CD14-positive monocyte (primary cell): Measurements from ENCODE around the gene TPM2. TPM values are rescaled to one million over a fixed set of nuclear protein-coding genes. Genes with fewer than 3 reads are reported as not detected.

Experiments
- DNase-seq, 3 donors: peaks; one replicate each; pipeline ENCODE4 v3.0.0-alpha.2; 2011 to 2022
- H2AFZ ChIP-seq: 2 replicates; pipeline ENCODE4 v1.6.0; 2012; ENCODE audit warnings: mild to moderate bottlenecking, low read depth, low read length, inconsistent platforms; ENCODE audit not compliant: insufficient read depth, poor library complexity, severe bottlenecking
- H3K27ac ChIP-seq, 2 donors: 1 replicate in 1 of 2; 2 replicates in 1 of 2; pipeline ENCODE4 v1.5.1; 2012 to 2013; ENCODE audit warnings: low read length in 2 of 2, control low read depth in 1 of 2, inconsistent platforms in 1 of 2, low read depth in 1 of 2, mild to moderate bottlenecking in 1 of 2
- H3K27me3 ChIP-seq, 2 donors: one replicate each; pipeline versions ENCODE4 v1.6.0 to v1.6.1; 2011 to 2013; ENCODE audit warnings: low read length in 2 of 2; ENCODE audit not compliant: control insufficient read depth in 2 of 2, insufficient read depth in 2 of 2
- H3K36me3 ChIP-seq, 2 donors: replicated peaks in 1 of 2; 1 replicate in 1 of 2; 2 replicates in 1 of 2; pipeline versions ENCODE4 v1.5.1 to v1.6.1; 2012 to 2013; ENCODE audit warnings: low read length in 2 of 2, control low read depth in 1 of 2, inconsistent platforms in 1 of 2, mild to moderate bottlenecking in 1 of 2; ENCODE audit not compliant: insufficient read depth in 2 of 2, control insufficient read depth in 1 of 2
- H3K4me1 ChIP-seq, 2 donors: 1 replicate in 1 of 2; 2 replicates in 1 of 2; pipeline versions ENCODE4 v1.5.1 to v1.6.1; 2012 to 2013; ENCODE audit warnings: low read length in 2 of 2, control low read depth in 1 of 2, inconsistent platforms in 1 of 2, mild to moderate bottlenecking in 1 of 2, moderate library complexity in 1 of 2; ENCODE audit not compliant: insufficient read depth in 2 of 2, control insufficient read depth in 1 of 2
- H3K4me2 ChIP-seq: replicated peaks from 2 replicates; pipeline ENCODE3; 2012; ENCODE audit warnings: low read length, moderate library complexity, mild to moderate bottlenecking; ENCODE audit not compliant: poor library complexity, severe bottlenecking; ENCODE audit errors: extremely low read depth
- H3K4me3 ChIP-seq, 3 experiments: fragments of 200-600 bp in 1 of 3; sonication (generic) in 1 of 3; replicated peaks in 1 of 3; 1 replicate in 2 of 3; 2 replicates in 1 of 3; pipeline ENCODE4 v1.5.1; 2011 to 2013; ENCODE audit warnings: low read length in 3 of 3, mild to moderate bottlenecking in 3 of 3, control low read depth in 2 of 3, low read depth in 2 of 3, inconsistent platforms in 1 of 3, moderate library complexity in 1 of 3
- H3K79me2 ChIP-seq: 2 replicates; pipeline ENCODE4 v1.6.0; 2012; ENCODE audit warnings: mild to moderate bottlenecking, control low read depth, inconsistent platforms, low read length, moderate library complexity; ENCODE audit not compliant: insufficient read depth
- H3K9ac ChIP-seq: 2 replicates; pipeline ENCODE4 v1.6.0; 2017; ENCODE audit warnings: low read length, mild to moderate bottlenecking; ENCODE audit not compliant: insufficient read depth, poor library complexity, severe bottlenecking
- H3K9me3 ChIP-seq, 2 donors: replicated peaks in 1 of 2; 1 replicate in 1 of 2; 2 replicates in 1 of 2; pipeline versions ENCODE4 v1.5.1 to v1.6.1; 2012 to 2013; ENCODE audit warnings: low read length in 2 of 2, control low read depth in 1 of 2; ENCODE audit not compliant: control insufficient read depth in 1 of 2, insufficient read depth in 1 of 2
- H4K20me1 ChIP-seq: 2 replicates; pipeline ENCODE4 v1.6.0; 2012; ENCODE audit warnings: mild to moderate bottlenecking, low read length, control low read depth, moderate library complexity; ENCODE audit not compliant: insufficient read depth
- H3K27ac Mint-ChIP-seq, 7 donors: one replicate each; pipeline ENCODE4 v1.8.0; 2020; ENCODE audit warnings: mild to moderate bottlenecking in 7 of 7, mixed read lengths in 7 of 7, moderate library complexity in 6 of 7, inconsistent platforms in 2 of 7
- H3K27me3 Mint-ChIP-seq, 3 donors: one replicate each; pipeline ENCODE4 v1.8.0; 2021 to 2022; ENCODE audit warnings: low read depth in 3 of 3, mild to moderate bottlenecking in 3 of 3, mixed read lengths in 3 of 3, moderate library complexity in 3 of 3, inconsistent platforms in 1 of 3
- H3K36me3 Mint-ChIP-seq, 2 donors: one replicate each; pipeline ENCODE4 v1.8.0; 2020; ENCODE audit warnings: mixed read lengths in 2 of 2, inconsistent platforms in 1 of 2, mild to moderate bottlenecking in 1 of 2
- H3K4me1 Mint-ChIP-seq: one replicate; pipeline ENCODE4 v1.8.0; 2020; ENCODE audit warnings: mild to moderate bottlenecking, mixed read lengths
- H3K4me3 Mint-ChIP-seq, 2 donors: one replicate each; pipeline ENCODE4 v1.8.0; 2020; ENCODE audit warnings: mild to moderate bottlenecking in 2 of 2, mixed read lengths in 2 of 2, moderate library complexity in 1 of 2
- H3K9me3 Mint-ChIP-seq, 7 donors: one replicate each; pipeline ENCODE4 v1.8.0; 2020 to 2022; ENCODE audit warnings: mixed read lengths in 7 of 7, mild to moderate bottlenecking in 6 of 7, moderate library complexity in 6 of 7, inconsistent platforms in 2 of 7
- WGBS: methylation state at CpG from one replicate; pipeline ENCODE4 v1.1.5; 2013; ENCODE audit warnings: missing lambda C conversion rate; ENCODE audit not compliant: insufficient coverage; 5-methylcytosine and 5-hydroxymethylcytosine counted together
- intact Hi-C, 2 donors: fragments of 100-400 bp; cut with micrococcal nuclease; formaldehyde crosslinking; loops; one replicate each; pipeline versions ENCODE4 v1.15.0 to v1.15.1; 2023
- polyA plus RNA-seq, 3 donors: library from polyadenylated mRNA; depleted of rRNA in 1 of 3; unstranded in 2 of 3; stranded (reverse) in 1 of 3; fragments of 300-500 nt in 2 of 3; fragments of >200 nt in 1 of 3; fragmentation: Illumina TruSeq in 2 of 3; gene quantifications; 1 replicate in 2 of 3; 2 replicates in 1 of 3; pipeline ENCODE4 v1.2.3, GENCODE V29; 2012 to 2021
- TF ChIP-seq, protein P1 (sequence below): fragments of 200-600 bp; IDR thresholded peaks from one replicate; pipeline ENCODE4 v1.8.0; 2022; ENCODE audit warnings: antibody characterized with exemption, mild to moderate bottlenecking

The TPM2 gene
- polyA plus RNA-seq, 3 donors, result 7.7 TPM; not detected in 2

DNA sequence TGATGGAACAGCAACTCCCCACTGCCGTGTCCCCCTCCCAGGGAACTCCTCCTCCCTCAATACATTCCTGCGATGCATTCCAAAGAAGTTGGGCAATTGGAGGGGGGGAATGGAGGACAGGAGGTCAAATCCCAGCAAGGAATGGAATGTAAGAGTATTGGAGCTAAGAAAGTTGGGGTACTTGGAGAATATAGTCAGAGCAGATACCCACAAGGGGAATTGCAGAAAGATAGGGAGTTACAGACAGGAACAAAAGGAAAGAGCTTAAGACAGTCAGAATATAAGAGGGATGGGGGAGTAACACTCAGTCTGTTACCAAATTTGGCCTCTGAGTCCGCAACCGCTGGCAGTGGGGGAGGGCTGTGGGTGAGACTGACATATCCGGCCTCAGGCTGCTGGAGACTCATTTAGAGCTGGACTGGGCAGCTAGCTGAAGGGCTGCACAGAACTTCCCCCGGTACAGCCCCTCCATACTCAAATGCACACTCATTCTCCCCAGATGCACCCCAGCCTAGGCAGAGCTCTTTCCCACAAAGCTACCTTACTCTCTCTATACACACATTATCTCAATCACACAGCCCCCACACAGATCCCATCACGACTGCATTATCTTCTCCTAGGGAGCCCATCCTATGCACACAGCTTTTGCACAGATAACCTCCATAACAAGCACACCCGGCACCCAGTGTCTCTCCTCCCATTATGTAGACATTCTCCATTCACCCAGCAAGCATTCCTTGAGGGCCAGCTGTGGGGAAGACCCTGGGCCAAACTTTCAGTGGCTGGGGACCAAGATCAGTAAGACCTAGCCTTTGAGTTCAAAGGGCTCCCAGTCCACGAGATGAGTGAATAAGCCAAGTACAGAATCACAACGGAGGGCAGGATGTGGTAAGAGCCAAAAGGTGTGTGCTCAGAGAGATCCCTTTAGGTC, 38.6 kb upstream of the TPM2 start:
- Histone ChIP-seq H4K20me1 (peaks cover 72% of the 10 kb centered on the region), H3K4me1 (peaks cover 53 to 60% of the 10 kb centered on the region in 2 donors), H3K9me3 (no peaks in the 10 kb centered on the region), H3K9ac (peak overlapping the region; percentile 37), H3K27ac (peak overlapping the region; percentile 40 to 84), H3K4me2 (peak overlapping the region; percentile 87), H3K79me2 (peaks cover 83% of the 10 kb centered on the region), H2AFZ (no peak overlapping the region), H3K36me3 (peaks cover 30 to 52% of the 10 kb centered on the region in 2 donors), H3K27me3 (no peaks in the 10 kb centered on the region), H3K4me3 (peak overlapping the region; percentile 30 to 95 (median 42))
- Mint-ChIP-seq H3K36me3 (peaks cover 18 to 37% of the 10 kb centered on the region in 2 donors), H3K9me3 (no peaks in the 10 kb centered on the region), H3K27me3 (peaks cover 0 to 3% (median 0%) of the 10 kb centered on the region in 3 donors), H3K4me3 (no peak overlapping the region), H3K27ac (no peak overlapping the region), H3K4me1 (peaks cover 7% of the 10 kb centered on the region)
- TF ChIP-seq, protein P1, sequence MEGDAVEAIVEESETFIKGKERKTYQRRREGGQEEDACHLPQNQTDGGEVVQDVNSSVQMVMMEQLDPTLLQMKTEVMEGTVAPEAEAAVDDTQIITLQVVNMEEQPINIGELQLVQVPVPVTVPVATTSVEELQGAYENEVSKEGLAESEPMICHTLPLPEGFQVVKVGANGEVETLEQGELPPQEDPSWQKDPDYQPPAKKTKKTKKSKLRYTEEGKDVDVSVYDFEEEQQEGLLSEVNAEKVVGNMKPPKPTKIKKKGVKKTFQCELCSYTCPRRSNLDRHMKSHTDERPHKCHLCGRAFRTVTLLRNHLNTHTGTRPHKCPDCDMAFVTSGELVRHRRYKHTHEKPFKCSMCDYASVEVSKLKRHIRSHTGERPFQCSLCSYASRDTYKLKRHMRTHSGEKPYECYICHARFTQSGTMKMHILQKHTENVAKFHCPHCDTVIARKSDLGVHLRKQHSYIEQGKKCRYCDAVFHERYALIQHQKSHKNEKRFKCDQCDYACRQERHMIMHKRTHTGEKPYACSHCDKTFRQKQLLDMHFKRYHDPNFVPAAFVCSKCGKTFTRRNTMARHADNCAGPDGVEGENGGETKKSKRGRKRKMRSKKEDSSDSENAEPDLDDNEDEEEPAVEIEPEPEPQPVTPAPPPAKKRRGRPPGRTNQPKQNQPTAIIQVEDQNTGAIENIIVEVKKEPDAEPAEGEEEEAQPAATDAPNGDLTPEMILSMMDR, result no peak
- WGBS, result 3% methylated on average over 5 of the region's 10 CpGs
- DNase-seq, result peak; percentile 45 to 60 (median 49)
- intact Hi-C loops, result loop anchor here in 1 of 2 donors (5.0 to 10.0 kb wide), 2 partner anchors 81 to 124 kb away; partner anchors contain the start of gene TESK1

DNA sequence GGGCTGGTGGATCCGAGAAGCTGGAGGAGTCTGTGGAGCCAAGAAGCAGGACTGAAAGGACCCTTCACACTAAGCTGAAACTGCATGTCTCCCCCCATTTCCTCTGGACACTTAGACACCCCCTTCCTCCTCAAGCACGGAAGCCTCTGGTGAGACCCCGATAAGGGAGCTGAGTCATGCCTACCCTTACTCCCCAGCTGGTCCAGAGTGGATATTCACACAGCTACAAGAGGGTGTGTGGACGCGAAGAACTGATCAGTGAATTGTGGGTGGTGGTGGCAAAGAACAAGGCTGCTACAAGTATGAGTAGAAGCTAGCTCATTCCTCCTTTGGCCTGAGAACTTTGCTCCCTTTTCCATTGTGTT, 37.9 kb upstream of the TPM2 start:
- peaks cover 0 to 3% (median 0%) of the 10 kb centered on the region in 3 donors for H3K27me3 Mint-ChIP-seq
- H3K79me2 ChIP-seq, result peaks cover 80% of the 10 kb centered on the region
- no CpG with 5 or more reads among the region's 5 CpGs for whole genome bisulfite sequencing
- peak overlapping the region; percentile 87 for H3K4me2 ChIP-seq
- peak overlapping the region; percentile 30 for H3K9ac ChIP-seq
- peaks cover 78% of the 10 kb centered on the region for H4K20me1 ChIP-seq
- no peaks in the 10 kb centered on the region for H3K9me3 Mint-ChIP-seq
- peak overlapping the region in 1 of 2 donors; percentile 84 for H3K27ac ChIP-seq
- H2AFZ ChIP-seq, result no peak overlapping the region
- intact Hi-C loops, result loop anchor here in 1 of 2 donors (5.0 to 10.0 kb wide), 2 partner anchors 80 to 123 kb away; partner anchors contain the start of gene TESK1
- peaks cover 37 to 58% of the 10 kb centered on the region in 2 donors for H3K36me3 ChIP-seq
- H3K27ac Mint-ChIP-seq, result peak overlapping the region in 1 of 7 donors; percentile 88
- H3K4me1 ChIP-seq, result peaks cover 47 to 53% of the 10 kb centered on the region in 2 donors
- no peaks in the 10 kb centered on the region for H3K9me3 ChIP-seq
- DNase-seq, result no peak
- H3K27me3 ChIP-seq, result no peaks in the 10 kb centered on the region
- peak overlapping the region in 2 of 3 experiments; percentile 30 to 95 for H3K4me3 ChIP-seq
- H3K36me3 Mint-ChIP-seq, result peaks cover 18 to 44% of the 10 kb centered on the region in 2 donors
- H3K4me3 Mint-ChIP-seq, result no peak overlapping the region
- TF ChIP-seq, protein P1, result no peak
- H3K4me1 Mint-ChIP-seq, result peaks cover under 1% of the 10 kb centered on the region
